Subcutaneous adipose tissue (tissue), 4 donors: ENCODE data around the gene CALML6. TPM values are rescaled to one million over a fixed set of nuclear protein-coding genes. Genes with fewer than 3 reads are reported as not detected.

Experiments used
- CTCF ChIP-seq: fragments of 450-650 bp; IDR thresholded peaks from one replicate; pipeline ENCODE4 v1.5.1; 2016; ENCODE audit warnings: low read depth, mild to moderate bottlenecking, control low read depth, antibody characterized with exemption, moderate library complexity
- total RNA-seq, 4 donors: library from RNA; depleted of rRNA; stranded (reverse); fragments of >200 nt; gene quantifications; one replicate each; pipeline ENCODE4 v1.1.0, GENCODE V29; 2016

CALML6 gene
- total RNA-seq, 4 donors from 2014 or later: 1.3 TPM; not detected in 3

- TF ChIP-seq CTCF: no peak
Measured at GRCh38 chr1:1876335-1876930, 38.6 kb upstream of the CALML6 start.

- no peak for TF ChIP-seq CTCF
Measured at GRCh38 chr1:1877865-1878436, 37.1 kb upstream of the CALML6 start.

GRCh38 chr1:1879942-1880341 lies 35.1 kb upstream of the CALML6 start:
- TF ChIP-seq CTCF: no peak

- no peak for TF ChIP-seq CTCF
Measured at GRCh38 chr1:1880617-1881312, 34.3 kb upstream of the CALML6 start.

GRCh38 chr1:1881727-1882126 lies 33.3 kb upstream of the CALML6 start:
- no peak for TF ChIP-seq CTCF

GRCh38 chr1:1883092-1883873 lies 31.8 kb upstream of the CALML6 start:
- TF ChIP-seq CTCF: no peak
